HG02884 (cell line): ENCODE data around the gene MTRFR.
"Not testable (repeated sequence)": the region's sequence is repeated elsewhere in the genome, so short reads cannot be mapped to it uniquely, and the experiment has no call there.

Source experiments
- ATAC-seq: cut with Tn5 transposase; IDR thresholded peaks from one replicate; pipeline ENCODE4 v1.9.1; 2021; ENCODE audit warnings: mild to moderate bottlenecking, moderate library complexity; ENCODE audit not compliant: unreplicated experiment

MTRFR gene

GRCh38 chr12:123248996-123249741, 15.9 kb downstream of the MTRFR start:
- not testable (repeated sequence) for ATAC-seq

- ATAC-seq = no peak
These were observed 17.5 kb downstream of the MTRFR start for GRCh38 chr12:123250471-123251383.

DNA sequence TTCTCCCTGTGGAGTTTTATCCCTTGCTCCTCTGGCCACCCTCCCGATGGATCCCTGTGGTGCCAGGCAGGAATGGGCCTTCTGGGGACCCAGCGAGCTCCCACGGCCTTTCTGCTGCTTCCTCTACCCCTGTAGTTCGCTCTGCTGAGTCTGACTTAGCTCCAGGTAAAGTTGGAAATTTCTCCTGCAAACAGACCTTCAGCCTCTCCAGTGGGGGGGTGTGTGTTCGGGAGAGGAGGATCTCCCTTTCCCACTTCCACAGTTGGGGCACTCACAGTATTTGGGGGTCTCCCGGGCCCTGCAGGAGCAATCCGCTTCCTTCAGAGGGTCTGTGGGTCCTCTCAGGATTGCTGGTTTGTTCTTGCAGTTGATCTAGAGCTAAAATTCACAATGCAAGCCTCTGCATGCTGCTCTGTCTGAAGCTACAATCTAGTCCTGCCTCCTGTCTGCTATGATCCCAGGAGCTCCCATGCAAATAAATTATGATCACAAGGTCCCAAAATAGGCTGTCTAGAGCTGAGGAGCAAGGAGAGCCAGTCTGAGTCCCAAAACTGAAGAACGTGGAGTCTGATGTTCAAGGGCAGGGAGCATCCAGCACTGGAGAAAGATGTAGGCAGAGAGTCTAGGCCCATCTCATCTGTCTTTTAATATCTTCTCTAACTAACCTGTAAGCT, 18.3 kb downstream of the MTRFR start:
- no peak for ATAC-seq

GRCh38 chr12:123252365-123252764, 19.1 kb downstream of the MTRFR start:
- ATAC-seq = not testable (repeated sequence)

GRCh38 chr12:123253641-123254459, 20.6 kb downstream of the MTRFR start:
- no peak for ATAC-seq

GRCh38 chr12:123254853-123255446, 21.7 kb downstream of the MTRFR start:
- no peak for ATAC-seq

DNA sequence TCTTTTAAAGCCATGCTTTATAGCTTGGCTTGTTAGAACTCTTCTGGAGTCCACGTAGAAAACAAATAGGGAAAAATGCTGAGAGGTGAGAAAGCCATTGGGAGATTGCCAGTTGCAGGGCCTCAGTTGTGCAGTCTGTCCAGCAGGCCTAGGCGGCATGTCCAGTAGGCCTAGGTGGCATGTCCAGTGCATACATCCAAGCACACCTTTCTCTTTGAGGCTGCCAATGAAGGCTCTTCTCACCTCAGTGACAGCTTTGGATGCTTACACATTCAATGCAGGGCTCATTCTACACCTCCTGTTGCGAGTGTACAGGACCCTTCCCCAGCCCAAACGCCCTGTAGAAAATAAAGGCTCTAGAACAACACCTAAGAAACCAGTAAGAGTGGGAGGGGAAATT, 25.4 kb downstream of the MTRFR start:
- no peak for ATAC-seq

DNA sequence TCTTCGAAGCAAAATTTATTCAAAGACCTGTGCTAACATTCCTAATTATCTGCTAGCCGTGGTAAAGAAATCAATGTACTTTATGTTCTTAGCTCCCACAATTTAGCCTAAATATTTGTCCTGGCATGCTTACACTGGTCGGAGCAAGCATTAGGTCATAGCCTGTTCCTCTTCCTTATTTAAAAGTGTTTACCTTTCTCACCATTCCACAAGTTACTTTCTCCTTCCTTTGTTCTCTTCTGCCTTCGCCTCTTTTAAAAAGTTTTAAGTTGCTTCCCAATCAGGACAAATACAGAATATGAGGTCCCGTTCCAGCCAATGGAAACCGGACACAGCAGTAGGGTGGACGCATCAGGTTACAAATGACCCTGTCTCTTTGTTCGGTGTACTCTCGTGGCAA, 26.8 kb downstream of the MTRFR start:
- ATAC-seq = no peak

- no peak for ATAC-seq
These were observed 28.0 kb downstream of the MTRFR start for GRCh38 chr12:123261196-123261595.

DNA sequence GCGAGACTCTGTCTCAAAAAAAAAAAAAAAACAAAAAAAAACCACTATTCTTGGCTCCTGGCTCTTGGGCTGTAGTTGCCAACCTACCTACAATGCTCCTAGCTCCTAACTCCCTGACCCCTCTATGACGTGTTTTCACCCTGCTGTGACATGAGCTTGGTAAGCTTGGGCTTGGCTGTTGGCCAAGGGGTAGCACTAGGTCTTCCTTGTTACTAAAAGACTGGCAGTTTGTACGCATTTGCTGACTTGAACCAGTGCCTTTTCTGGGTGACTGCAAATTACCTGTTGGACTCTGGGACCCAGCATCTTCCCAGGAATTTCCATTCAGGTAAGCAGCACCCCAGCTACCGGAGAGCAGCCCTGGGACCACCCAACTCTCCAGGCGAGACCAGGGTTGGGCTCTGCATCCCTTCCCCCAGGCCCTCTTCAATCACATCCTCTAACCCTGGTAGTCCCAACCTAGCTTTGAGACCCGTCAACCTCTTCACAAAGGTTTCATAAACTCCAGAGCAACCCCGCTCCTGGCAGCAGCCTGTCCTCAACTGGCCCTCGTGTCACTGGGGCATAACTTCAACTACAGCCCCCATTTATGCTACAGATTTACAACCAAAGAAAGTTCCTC, 30.1 kb downstream of the MTRFR start:
- ATAC-seq = no peak

- no peak for ATAC-seq
These were observed 31.4 kb downstream of the MTRFR start for GRCh38 chr12:123264642-123265041.

DNA sequence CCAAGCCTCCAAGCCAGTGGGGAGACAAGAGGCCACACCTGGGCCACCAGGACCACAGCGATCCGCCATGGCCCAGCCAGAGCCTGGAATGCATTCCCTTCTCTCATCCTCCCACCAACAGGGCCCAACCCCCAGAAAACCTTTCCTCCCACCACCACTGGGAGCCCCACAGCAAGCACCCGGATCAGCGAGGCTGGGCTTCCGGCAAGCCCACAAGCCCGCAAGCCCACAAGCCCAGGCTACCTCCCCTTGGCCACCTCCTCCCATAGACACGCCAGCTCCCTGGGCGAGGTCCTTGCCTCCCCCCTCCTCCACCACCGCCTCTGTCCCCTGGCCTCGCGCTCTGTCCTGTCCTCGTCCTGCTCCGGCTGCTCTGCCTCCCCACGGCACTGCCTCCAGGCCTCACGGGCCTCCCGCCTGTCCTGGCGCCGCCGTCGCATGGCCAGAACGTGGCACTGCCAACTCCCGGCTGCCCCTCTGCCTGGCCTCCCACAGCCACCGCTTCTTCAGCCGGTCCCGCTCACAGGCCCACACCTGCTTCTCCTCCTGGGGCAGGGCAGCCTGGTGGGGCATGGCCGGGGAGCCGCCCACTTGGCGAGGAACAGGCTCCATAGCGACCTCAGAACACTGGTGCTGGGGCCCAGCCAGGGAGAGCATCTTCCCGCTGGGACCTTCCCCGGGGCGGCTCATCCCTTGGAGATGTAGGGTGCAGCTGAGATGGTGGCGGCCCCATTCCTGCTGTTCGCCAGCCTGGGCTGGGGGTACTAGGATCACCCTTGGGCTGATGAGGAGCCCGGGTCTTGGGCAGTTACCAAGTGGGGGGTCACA, 32.8 kb downstream of the MTRFR start:
- no peak for ATAC-seq

DNA sequence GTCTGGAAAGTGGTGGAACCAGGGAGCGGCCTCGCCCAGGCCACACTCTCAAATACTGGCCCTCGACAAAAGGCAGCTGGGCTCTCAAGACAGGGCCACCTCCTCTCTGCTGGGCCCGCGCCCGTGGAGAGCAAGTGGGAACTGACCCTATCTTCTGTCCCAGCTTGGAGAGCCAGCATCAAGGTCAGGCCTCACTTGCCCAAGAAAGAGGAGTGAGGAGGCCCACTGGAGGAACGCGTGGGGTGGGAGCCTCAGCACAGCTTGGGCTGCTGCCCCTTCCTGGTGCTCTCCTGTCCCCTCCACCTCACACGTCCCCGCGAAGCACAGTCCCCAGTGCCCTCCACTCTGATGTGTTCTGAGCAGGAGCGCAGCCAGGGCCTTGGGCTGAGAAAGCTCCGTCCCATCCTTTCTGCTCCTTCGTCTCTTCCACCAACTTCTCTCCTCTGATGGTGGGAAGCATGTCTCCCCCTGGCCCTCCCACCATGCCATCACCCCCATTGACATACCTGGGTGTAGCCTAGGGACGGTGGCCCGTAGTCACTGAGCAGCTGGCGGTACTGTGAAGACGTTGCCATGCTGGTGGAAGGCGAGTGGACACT, 33.5 kb downstream of the MTRFR start:
- ATAC-seq = no peak

- no peak for ATAC-seq
These were observed 34.2 kb downstream of the MTRFR start for GRCh38 chr12:123267335-123267920.

DNA sequence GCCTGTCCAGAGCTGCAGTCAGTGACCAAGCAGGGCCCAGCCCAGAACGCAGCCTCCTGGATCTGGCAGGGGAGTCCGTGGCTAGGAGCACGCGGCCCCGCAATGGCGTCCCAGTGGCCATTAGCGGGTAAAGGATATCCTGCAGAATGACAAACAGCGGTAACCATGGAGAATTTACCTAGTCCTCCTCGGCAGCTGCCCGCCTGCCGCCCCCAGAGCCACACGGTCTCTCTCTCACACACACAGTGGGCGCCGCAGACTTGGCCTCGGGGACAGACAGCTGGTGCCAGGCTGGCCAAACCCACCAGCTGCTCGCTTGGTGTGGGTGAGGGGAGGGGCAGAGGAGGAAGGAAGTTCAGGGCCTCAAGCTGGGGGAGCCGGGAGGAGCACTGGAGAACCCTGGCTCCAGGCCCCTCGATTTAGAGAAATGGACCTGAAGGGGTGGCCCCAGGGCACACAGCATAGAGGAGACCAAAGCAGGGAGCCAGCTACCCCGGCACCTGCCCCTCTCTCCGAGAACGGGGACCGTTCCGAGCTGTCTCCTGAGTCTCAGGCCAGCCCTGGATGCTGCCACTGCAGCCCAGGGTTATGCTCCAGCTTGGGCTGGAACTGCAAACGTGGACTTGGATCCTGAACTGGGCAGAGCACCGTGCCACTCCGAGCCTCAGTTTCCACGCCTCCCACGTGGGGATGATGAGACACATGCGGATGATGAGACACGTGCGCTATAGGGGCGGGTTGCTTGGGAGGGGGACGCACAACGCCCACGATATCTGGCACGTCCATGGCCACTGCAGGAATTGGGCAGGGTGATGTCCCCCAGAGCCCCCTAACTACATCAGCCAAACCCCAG, 35.0 kb downstream of the MTRFR start:
- no peak for ATAC-seq

DNA sequence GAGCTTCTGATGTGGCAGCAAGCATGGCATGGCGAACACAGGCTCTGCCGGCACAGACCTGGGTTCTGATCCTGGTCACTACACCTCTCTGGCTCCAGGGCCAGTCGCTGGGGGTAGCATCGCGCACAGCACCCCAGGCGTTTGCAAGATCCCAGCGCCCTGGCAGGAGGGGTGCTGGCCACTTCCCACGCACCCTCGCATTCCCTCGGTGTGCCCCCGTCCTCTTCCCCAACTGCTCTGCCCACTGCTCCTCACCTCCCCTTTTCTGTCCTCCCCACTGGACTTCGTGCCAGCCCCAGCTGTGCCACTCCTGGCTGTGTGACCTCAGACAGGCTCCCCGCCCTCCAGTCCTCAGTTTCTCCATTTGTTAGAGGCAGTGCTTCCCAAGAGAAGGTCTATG, 35.6 kb downstream of the MTRFR start:
- no peak for ATAC-seq

GRCh38 chr12:123269395-123269892, 36.2 kb downstream of the MTRFR start:
- ATAC-seq = no peak
